ENCODE measurements around the gene TGM2.

DNA sequence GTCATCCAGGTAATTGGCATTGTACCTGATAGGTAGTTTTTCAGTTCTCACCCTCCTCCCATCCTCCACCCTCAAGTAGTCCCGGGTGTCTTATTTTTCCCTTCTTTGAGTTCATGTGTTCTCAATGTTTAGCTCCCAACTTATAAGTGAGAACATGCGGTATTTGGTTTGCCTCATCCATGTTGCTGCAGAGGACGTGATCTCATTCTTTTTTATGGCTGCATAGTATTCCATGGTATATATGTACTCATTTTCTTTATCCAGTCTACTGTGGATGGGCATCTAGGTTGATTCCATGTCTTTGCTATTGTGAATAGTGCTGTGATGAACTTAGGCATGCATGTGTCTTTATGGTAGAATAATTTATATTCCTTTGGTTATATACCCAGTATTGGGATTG lies 85.7 kb downstream of the TGM2 start:
- TF ChIP-seq CTCF (IDR thresholded peaks at IDR 0.05; ENCODE audit: low read length) (no peak), EZH2phosphoT487 (IDR thresholded peaks at IDR 0.05; ENCODE audit: low read length) (no peak)
